DMS114 treated with DMSO at 0.1 percent for 48 hours (cell line): ENCODE data around the gene TXNRD2.

ENCODE experiments used
- DNase-seq: peaks from one replicate; lab custom pipeline; 2025; ENCODE audit not compliant: unreplicated experiment; lab: John Stamatoyannopoulos, UW

The TXNRD2 gene

GRCh38 chr22:19828035-19828401, 113.6 kb downstream of the TXNRD2 start:
- no peak for DNase-seq

GRCh38 chr22:19827341-19828034, 114.1 kb downstream of the TXNRD2 start:
- no peak for DNase-seq

- DNase-seq: no peak
Observed at GRCh38 chr22:19826619-19826950, 115.0 kb downstream of the TXNRD2 start.

GRCh38 chr22:19825904-19826618, 115.6 kb downstream of the TXNRD2 start:
- DNase-seq: no peak
